Stimulated activated CD8-positive, alpha-beta memory T cell treated with anti-CD3 and anti-CD28 coated beads, Interleukin-12 subunit alpha, Interleukin-12 subunit beta, amount 100 ng/mL, for 4 hours (primary cell): ENCODE results near the gene ANP32B.
"Not testable (repeated sequence)": the region's sequence is repeated elsewhere in the genome, so short reads cannot be mapped to it uniquely, and the experiment has no call there.

Source experiments
- DNase-seq: peaks from one replicate; pipeline ENCODE4 v3.0.0-alpha.2; 2020; ENCODE audit warnings: low read depth

ANP32B gene

GRCh38 chr9:97963232-97963631 is 19.9 kb upstream of the ANP32B start:
- no peak for DNase-seq

- no peak for DNase-seq
Measured at GRCh38 chr9:97964901-97965300, 18.2 kb upstream of the ANP32B start.

DNA sequence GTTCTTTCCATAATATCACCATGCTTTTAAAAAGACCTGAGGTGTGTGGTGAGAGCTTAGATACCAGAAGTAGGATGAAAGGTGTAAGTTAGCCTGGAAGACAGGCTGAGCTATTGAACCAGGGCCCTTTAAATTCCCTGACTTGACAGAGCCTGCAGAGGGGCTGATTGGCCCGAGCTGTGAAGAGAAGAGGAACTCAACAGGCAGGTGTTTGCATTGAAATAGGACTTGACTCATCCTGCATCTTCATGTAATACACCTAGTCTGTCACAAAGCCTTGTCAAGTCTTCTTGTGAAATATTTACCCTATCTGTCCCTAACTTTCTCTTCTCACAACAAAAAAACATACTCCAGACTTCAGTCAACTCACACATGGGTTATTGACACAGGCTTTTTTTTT is 16.6 kb upstream of the ANP32B start:
- DNase-seq: no peak

DNA sequence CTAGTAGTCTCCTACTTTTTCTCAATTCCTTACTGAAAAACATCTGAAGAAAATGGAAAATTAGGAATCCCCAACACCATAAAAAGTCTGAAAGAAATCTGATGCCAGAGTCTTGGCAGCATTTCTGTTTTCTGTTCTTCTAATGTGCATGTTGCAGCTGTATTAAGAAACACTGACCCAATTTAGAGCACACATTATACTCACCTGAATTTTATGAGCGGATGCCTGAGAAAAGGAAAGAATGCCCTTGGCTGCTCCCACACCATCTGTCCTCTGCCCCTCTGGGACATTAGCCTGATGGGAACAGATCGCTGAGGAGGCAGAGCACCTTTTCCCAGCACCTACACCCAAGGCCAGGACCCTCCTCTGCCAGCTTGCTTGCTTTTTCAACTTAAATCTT is 14.1 kb upstream of the ANP32B start:
- no peak for DNase-seq

- DNase-seq: no peak
Measured at GRCh38 chr9:97970165-97970564, 13.0 kb upstream of the ANP32B start.

DNA sequence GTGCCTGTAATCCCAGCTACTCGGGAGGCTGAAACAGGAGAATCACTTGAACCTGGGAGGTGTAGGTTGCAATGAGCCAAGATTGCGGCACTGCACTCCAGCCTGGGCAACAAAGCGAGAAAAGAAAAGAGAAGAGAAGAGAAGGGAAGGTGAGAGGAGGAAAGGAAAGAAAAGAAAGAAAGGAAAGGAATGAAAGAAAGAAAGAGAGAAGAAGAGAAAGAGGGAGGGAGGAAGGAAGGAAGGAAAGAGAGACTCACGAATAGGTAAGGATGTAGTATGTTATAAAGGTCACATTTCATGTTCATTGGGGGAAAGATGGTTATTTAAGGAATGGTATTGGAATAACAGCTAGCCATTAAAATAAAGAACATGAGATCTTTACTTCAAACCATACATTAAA is 10.4 kb upstream of the ANP32B start:
- no peak for DNase-seq

GRCh38 chr9:97975376-97975775 is 7.8 kb upstream of the ANP32B start:
- no peak for DNase-seq

DNA sequence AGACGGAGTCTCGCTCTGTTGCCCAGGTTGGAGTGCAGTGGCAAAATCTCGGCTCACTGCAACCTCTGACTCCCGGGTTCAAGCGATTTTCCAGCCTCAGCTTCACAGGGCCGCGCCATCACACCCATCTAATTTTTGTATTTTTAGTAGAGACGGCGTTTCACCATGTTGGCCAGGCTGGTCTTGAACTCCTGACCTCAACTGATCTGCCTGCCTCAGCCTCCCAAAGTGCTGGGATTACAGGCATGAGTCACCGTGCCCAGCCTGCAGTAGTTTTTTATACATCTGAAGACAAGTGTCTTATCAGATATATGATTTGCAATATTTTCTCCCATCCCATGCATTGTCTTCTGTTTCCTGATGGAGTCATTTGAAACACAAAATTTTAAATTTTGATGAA is 6.5 kb upstream of the ANP32B start:
- DNase-seq: not testable (repeated sequence)

DNA sequence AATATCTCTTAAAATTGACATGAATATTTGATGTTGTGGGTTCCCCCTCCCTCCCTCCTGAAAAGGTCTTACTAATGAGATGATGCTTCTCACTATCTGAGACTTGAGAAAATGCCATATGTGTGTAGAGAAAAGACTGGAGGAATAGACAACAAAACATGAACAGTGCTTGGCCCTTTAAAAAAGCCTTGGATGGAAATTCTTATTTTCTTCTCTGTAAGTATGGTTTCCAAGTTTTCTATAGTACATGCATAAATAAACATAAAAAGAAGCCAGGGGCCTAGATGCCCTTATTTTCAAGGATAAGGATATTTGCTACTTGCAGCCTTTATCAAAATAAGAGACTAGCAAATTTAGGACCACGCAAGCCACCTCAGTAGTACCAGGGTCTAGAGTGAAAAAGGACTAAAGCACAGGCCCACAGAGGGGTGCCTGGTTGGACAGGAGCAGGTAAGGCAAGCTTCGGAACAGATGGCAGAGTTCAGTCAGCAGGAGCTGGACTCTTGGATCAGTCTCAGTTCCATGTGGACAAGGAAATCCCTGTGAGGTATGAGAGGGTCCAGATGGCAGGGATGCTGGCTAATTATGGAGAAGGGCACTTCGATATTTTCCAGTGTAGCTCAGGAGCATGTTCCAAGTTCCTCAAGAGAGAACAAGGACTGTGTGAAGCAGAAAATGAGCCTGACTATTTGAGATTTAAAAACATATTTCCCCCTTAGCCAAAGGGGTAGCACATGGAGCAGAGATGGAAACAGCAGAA is 4.6 kb upstream of the ANP32B start:
- DNase-seq: no peak

- DNase-seq: no peak
Measured at GRCh38 chr9:97979788-97980478, 3.2 kb upstream of the ANP32B start.

GRCh38 chr9:97980479-97980803 is 2.7 kb upstream of the ANP32B start:
- no peak for DNase-seq

DNA sequence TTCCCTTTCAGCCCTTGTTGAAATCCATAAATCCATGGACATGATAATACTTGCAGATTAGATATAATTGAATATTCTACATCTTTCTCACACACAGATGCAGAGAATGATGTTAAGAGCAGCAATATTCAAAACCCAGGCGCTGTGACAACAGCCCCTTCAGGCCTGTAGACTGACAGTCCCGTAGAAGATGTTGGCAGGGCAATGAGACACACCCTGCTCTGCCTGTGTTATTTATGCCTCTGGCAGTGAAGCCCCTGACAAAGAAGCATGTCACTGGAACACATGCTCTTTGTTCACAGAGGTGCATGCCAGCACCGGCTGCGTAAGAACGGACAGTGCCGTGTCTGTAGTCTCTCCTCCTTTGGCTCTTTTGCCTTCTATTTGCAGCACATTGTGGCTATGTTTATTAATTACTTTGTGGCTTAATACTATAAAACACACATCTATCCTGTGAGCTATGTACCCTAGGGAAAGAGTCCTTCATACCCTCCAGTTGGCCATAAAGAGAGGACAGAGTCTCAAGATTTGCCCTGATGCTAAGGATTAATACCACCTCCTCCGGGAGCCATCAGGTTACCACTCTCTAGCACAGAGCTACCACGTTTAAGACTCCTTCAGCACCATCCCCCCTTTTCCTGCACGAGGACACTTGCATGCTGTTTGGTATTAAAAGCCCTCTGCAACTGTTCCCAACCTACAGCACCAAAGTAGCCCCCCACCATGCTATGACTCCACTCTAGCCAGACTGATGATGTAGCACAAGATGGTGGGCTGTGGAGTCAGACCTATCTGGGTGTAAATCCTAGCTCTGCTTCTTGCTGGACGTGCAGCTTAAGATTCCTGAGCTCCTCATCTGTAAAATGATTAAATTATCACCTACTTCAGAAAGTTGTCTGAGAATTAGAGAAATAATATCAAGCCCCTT is 2.0 kb upstream of the ANP32B start:
- DNase-seq: no peak

DNA sequence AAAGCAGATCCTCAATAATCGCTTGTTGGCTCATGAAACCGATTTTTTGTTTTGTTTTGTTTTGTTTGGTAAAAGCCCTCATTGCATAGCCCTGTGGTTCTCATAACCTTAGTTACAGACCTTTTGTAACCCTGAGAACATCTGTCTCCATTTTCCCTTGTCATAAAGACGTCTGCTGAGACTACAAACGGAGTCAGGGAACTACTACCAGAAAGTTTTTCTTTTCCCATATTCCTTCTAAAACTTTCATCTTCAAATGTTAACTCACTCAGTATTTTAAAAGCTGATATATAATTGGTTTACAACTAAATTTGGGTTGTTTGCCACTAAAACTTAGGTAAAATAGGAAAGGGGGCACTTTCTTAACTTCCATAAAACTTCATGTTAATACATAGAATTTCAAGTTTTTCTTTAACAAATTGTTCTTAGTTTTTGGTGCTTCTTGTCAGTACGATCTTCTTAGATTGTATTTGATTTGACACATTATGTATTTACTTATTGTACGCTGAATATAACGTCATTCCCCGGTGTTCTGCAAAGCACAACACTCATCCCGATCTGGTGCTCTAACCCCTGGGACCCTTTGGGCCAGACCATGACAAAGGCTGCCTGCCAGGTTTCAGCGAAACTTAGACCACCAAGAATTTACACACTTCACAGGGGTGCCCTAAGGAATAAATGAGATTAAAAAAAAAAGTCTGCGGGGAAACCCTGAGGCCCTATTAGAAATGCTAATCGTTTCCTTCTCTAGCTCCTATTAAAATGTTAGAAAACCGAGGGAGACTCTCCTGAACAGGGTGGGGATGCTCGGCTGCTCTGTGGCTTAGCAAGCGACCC is 1.1 kb upstream of the ANP32B start:
- DNase-seq: no peak

- peak; percentile 53 for DNase-seq
Measured at GRCh38 chr9:97983589-97984187, 547 bp downstream of the ANP32B start.

DNA sequence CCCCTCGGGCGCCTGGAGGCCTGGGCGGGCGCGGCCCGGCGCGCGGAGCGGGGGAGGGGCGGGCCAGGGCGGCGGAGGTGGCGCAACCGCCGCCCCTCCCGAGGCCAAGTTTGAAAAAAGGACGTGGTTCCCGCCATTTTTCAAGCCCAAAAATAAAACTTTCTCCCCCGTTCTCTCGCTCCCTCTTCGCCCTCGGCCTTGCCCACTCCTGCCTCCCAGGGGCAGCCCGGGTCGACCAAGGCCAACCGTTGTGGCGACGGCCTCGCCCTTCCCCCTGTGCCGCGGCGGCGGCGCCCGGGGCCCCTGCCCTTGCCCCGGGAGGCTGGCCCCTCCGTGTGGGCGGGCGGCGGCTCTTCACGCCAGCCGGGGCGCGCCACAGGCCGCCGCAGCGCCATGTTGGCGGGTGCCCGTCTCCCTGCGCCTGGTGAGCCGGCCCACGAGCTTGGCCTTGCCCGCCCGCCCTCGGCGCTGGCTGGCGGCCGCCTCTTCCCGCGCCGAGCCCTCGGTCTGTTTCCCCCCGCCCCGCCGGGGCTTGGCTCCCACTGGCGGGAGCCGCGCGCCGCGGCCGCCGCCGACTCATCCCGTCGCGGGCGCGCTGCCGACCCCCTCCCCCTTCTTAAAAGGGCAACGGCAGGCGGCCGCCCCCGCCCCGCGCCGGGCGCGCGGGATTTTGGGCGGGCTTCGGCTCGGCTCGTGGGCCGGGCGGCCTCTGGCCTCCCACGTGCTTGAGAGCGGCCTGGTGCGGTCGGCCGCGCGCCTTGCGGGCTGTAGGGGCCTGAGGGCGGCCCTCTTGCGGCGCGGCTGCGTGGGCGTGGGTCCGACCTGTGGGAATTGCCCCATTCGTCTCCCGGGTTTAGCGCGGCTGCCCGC is 1.3 kb downstream of the ANP32B start:
- DNase-seq: peak; percentile 75

DNA sequence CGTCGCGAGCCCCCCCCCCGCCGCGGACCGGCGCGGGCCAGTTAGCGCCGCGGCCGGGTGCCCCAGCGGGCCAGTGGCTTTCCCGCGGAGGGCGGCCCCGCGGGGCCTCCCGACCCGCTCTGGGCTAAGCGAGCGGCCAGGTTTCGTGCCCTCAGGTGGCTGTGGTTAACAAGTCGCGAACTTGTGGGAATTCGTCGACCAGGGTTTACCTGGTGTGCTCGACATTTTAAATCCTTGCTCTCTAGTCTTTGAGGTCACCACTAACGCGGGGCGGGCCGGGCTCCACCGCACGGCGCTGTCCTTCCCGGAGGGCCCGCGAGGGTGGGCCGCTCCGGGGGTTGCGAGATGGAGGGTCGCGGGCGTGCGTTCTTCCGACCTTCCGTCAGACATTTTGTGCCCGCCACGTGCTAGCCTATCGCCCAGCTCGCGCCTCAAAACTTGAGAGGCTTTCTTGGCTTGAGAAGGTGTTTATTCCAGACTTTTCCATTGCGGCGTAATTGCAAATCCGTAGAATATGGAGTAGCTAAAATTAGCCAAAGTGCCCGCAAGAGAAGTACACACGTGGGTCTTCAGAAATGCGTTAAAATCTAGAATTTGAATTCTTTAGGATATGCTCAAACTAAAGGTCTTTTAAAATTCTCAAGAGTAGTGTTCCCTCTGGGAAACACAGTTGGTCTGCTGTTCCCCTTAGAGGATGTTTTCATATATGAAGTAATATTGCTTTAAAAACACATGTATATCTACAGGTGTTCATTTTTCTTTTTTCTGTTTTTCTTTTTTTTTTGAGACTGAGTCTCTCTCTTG is 2.1 kb downstream of the ANP32B start:
- DNase-seq: no peak

DNA sequence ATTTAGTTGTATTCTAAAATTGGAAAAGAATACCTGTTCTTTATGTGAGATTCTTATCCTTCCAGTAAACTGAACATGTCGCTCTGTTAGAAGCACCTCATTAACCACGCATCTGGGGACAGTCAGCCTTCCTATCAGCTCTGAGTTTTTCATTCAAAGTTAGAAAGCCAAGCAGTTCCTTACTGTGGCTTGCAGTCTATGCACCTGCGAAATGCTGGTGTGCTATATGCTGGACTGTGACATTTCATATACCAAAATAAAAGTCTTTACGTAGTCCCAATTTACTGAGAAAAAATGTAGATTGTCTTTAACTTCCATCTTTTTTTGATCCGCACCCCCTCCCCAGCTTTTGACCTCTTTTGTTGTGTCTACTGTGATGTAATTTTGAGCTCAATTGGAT is 4.3 kb downstream of the ANP32B start:
- DNase-seq: no peak

- no peak for DNase-seq
Measured at GRCh38 chr9:97990259-97990658, 7.1 kb downstream of the ANP32B start.

GRCh38 chr9:97991818-97992217 is 8.7 kb downstream of the ANP32B start:
- no peak for DNase-seq

DNA sequence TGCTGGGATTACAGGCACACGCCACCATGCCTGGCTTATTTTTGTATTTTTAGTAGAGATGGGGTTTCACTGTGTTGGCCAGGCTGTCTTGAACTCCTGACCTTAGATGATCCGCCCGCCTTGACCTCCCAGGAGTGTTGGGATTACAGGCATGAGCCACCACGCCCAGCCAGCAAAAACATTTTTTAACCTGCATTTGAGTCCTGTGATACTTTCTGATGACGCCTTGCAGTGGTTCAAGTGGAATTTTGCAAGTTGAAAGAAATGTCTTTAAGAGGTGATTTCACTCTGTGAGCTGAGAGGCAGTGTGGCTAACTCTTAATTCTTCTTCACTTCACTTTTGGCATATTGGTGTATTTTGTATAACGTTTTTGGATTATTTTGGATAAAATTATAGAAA is 9.1 kb downstream of the ANP32B start:
- DNase-seq: no peak
